HG02973 (cell line): ENCODE measurements around the gene TMOD2.

Source experiments
- ATAC-seq: cut with Tn5 transposase; IDR thresholded peaks from one replicate; pipeline ENCODE4 v1.9.1; 2021; ENCODE audit warnings: moderate library complexity; ENCODE audit not compliant: unreplicated experiment

The TMOD2 gene

GRCh38 chr15:51750792-51751696 lies at the start of gene TMOD2:
TMOD2 (plus strand) TSS chr15:51751597; CDS start chr15:51766442, 14,845 bp downstream.
- ATAC-seq: peak; percentile 76

DNA sequence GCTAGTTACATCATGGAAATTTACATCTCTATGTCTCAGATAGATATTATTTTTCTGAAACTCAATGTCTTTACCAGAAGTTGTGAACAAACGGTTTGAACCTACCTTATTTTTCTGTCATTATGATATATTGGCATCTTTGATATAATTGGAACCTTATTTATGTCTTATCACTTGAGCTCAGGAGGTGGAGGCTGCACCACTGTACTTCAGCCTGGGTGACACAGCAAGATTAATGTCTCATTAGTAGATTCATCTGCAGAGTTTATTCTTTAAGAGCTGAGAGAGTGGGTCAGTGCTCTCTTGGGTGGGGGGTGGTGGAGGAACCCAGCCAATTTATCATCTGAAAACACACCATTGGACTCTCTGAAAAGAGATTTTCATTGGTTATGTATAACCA lies 48.7 kb upstream of the TMOD2 start:
- ATAC-seq: no peak

DNA sequence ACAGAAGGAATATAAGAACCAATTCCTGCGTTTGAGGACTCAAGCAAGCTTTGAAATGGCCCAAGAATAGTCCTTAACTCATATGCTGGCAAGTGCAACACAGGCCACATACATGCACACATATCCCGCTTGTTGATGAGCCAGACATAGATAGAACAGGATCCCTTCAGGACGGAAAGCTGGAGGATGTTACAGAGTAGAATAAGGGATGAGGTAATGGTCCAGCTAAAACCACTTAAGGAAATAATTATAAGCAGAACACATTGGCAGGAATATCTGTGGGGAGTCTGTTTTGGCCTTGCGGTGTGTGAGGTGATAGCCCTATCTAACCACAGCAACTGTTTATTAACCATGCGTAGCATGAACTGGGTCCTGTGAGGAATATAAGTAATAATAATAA lies 45.1 kb upstream of the TMOD2 start:
- no peak for ATAC-seq

- no peak for ATAC-seq
These were observed 44.3 kb upstream of the TMOD2 start for GRCh38 chr15:51706926-51707608.

- no peak for ATAC-seq
These were observed 43.4 kb upstream of the TMOD2 start for GRCh38 chr15:51708013-51708412.

DNA sequence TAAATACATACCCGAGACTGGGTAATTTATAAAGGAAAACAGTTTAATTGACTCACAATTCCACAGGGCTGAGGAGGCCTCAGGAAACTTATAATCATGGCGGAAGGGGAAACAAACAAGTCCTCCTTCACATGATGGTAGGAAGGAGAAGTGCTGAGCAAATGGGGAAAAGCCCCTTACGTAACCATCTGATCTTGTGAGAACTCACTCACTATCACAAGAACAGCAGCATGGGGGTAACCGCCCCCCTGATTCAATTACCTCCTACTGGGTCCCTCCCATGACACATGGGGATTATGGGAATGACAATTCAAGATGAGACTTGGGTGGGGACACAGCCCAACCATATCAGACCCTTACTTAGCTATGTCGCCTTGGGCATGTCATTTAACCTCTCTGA lies 42.4 kb upstream of the TMOD2 start:
- no peak for ATAC-seq

GRCh38 chr15:51714162-51714561 lies 37.2 kb upstream of the TMOD2 start:
- no peak for ATAC-seq

- ATAC-seq: no peak
These were observed 36.5 kb upstream of the TMOD2 start for GRCh38 chr15:51714911-51715310.

DNA sequence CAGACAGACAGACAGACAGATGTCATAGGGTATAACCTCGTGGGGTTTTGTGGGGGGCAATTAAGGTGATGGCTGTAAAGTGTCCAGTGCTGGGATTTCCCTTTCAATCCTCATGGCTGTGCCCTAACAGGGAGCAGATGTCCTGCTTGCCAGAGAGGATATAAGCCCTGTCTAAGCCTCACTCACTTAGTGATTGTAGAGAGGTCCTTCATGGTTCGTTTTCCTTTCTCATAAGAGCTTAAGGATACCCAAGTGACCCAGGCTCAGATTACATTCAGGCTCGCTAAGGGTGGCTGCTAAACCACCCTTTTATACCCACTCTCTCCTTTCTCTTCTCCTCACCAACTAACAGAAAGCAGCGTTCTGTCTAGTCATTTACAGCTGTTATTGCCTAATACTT lies 33.2 kb upstream of the TMOD2 start:
- no peak for ATAC-seq

- ATAC-seq: no peak
These were observed 32.7 kb upstream of the TMOD2 start for GRCh38 chr15:51718746-51719145.

- no peak for ATAC-seq
These were observed 31.0 kb upstream of the TMOD2 start for GRCh38 chr15:51720201-51720995.

DNA sequence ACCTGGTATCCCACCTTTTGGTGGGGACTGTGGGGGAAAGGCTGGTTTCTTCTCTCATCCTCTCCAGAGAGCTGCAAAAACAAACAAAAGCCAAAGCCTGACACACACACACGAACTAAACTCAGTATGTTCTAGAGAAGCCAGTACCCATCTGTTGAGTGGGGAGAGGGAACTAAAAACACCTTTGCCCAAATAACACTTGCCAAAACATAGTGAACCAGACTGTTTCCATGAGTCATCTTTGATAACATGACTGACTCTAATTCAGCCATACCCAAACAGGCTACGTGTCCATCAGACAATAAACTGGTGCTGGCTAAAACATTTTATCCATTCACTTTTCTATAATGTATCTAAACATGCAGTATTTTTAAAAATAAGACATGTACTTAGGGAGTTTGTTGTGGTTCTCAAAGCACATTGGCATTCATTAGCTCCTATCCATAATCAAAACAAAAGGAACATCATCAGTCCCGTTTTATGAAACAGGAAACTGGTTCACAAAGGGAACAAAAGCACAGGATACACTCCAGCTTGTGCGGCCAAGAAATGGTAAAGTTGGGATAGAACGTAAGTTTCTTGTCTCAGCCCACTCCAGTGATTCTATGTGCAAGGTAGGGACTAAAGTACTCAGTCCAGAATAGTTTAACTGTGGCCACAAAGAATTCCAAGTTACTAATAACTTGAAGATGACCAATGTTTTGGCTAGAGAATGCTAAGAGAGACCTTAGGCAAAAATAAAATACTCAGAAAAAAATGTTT lies 30.0 kb upstream of the TMOD2 start:
- ATAC-seq: no peak

GRCh38 chr15:51724199-51724598 lies 27.2 kb upstream of the TMOD2 start:
- no peak for ATAC-seq

- ATAC-seq: no peak
These were observed 26.7 kb upstream of the TMOD2 start for GRCh38 chr15:51724673-51725072.

GRCh38 chr15:51726302-51727073 lies 24.9 kb upstream of the TMOD2 start:
- ATAC-seq: peak; percentile 88

GRCh38 chr15:51727141-51727897 lies 24.1 kb upstream of the TMOD2 start:
- ATAC-seq: no peak

DNA sequence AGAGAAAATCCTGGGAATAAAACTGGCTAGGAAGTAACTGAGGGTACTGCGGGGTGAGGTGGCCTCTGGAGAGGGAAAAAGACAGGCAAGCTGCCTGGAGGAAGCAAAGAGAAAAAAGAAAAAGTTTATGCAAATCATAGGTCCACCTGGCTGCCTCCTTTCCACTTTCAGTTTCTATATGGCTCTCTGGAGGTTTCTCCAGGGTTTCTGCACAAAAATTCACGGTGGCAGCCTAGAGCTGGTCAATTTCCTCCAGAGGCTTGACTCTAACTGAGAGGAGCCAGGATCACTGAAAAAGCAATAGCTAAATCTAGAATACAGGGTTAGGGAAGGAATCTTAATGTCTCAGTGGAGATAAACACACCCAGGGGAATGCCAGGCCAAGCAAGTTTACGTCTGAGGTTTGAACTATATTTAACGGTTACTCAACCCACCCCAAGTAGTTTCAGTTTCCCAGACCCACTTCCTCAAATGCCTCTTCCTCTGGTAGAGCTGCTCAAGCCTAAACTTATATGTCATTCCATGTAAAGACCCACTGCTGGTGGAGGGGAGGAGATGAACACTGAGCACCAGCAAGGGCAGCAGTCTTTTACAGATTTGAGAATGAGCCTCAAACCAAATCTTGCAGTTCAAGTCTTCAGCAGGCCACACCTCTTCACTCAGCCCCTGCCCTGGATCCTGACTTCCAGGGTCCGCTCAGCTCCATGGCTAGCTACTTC lies 19.7 kb upstream of the TMOD2 start:
- ATAC-seq: peak; percentile 54

GRCh38 chr15:51732646-51733045 lies 18.8 kb upstream of the TMOD2 start:
- ATAC-seq: no peak
